Measurements from ENCODE around the gene CACNG7.
A peak's percentile ranks its signal among the peaks of the same experiment; 100 is the strongest.

The CACNG7 gene

DNA sequence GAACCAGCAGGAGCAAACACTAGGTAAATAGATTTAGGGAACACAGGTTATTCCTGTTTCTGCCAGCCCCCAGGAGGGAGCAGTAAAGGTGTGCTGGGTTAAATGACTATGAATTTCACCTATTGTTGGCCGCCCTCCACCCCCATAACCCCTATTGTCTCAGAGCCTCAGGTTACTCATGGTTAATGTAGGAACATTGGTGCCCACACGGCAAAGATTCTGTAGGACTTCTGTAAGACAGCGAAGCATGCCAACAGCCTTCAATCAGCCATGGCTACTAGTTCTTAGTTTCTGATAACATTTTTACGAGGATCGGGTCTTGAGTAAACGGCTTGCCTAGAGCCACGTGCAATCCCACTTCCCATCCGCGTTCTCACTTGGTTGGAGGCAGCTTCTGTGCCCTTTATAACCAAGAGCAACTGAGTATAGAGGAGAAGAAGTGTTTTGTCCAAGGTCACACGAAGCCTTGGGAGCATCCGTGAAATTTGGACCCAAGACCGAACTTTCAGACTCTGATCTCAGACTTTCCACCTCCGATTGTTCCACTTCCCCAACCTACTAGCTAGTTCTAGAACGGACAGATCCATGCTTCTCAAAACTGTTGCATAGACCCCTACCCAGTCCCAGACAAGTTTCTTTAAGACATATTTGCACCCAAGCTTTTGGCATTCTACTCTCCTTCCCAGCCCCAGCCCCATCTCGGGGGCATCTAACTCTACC, 48.5 kb downstream of the CACNG7 start:
- DNase-seq, result no peak

DNA sequence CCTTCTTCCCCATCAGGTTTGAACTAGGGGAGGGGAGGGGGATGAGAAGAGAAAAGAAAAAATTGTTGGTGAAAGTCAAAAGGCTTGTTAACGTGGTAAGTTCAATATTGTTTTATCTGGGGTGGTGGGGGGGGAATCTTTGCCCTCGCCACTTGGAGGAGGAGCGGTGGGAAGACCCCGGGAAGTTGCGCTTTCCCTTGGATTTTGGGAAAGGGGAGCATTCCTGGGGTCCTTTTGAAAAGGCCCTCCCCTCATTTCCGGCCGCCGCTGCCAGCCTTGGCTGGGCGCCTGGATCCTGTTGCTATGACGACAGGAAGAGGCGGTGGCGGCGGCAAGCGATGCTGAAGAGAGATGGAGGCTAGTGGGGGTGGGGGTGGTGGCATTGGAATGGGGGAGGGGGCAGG, 49.1 kb downstream of the CACNG7 start:
- no peak for DNase-seq

DNA sequence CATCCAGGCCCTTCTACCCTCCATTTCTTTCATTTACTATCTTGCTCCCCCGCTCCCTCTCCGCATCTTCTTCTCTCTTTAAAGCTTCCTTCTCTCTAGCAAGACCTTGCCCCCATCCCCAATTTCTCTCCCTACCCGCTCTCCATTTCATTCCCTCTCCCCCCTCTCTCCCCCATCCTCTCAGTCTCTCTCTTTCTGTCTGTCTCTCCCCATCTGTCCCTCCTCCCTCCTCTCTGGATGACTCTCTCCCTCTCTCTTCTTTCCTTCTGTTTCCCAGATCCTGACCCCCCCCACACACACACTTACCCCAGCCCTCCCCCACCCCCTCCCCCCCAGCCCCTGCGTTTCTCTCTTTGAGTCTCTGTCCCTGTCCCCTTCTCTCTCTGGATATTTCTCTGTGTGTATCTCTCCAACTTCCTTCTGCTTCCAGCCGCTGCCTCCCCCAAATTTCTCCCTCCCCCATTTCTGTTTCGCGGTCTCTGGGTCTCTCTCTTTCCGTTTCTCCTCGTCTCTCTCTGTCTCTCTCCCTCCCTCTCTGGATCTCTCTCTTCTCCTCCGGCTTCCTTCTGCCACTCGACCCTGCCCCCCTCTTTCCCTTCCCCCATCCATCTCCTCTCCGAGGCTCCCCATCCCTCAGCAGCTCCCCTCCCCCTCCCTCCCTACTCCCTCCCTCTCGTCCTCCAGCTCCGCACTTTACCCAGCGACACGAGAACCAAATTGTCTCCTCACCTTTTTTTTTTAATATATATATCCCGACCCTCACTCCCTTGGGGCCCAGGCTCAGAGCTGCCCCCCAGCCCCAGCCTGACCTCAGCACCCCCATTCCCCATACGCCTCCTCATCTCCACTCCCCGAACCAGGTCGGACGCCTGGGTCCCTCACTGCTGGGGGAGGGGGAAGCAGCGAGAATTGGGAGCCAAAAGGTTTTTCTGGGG, 50.0 kb downstream of the CACNG7 start:
- no peak for DNase-seq

DNA sequence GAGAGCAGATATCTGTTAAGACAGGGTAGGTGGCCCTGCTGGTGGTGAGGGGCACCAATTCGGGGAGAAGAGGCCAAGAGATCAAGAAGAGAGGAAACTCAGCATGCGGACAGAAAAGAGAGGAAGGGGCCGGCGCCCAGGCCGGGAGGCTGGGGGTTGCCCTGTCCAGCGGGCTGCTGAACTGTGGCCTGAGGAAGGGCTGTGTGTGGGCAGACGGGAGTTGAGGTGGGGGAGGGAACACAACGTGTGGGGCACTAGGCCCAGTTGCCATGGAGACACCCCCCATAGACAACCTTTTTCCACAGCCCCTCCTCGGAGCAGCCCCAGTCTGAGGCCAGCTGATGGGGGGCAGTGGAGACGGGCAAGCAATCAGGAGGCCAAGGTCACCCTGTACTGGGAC, 51.1 kb downstream of the CACNG7 start:
- DNase-seq, result no peak

DNA sequence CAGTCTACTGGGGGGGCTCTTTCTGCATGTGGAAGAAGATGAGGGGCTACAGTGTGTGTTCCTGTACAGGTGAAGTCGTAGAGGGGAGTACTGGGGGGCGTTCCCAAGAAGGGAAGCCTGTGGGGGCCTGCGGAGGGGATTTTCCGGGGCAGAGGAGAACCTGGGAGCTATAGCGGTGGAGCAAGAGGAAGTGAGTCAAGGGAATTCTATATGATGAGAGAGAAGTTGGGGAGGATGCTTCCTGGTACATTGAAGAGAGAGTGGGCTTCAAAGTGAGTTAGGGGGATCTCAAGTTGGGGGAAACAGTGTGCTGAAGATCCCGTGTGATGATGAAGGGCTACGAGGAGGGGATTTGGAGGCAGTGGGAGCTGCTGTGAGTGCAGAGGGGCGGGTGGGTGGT, 51.8 kb downstream of the CACNG7 start:
- DNase-seq, result no peak

DNA sequence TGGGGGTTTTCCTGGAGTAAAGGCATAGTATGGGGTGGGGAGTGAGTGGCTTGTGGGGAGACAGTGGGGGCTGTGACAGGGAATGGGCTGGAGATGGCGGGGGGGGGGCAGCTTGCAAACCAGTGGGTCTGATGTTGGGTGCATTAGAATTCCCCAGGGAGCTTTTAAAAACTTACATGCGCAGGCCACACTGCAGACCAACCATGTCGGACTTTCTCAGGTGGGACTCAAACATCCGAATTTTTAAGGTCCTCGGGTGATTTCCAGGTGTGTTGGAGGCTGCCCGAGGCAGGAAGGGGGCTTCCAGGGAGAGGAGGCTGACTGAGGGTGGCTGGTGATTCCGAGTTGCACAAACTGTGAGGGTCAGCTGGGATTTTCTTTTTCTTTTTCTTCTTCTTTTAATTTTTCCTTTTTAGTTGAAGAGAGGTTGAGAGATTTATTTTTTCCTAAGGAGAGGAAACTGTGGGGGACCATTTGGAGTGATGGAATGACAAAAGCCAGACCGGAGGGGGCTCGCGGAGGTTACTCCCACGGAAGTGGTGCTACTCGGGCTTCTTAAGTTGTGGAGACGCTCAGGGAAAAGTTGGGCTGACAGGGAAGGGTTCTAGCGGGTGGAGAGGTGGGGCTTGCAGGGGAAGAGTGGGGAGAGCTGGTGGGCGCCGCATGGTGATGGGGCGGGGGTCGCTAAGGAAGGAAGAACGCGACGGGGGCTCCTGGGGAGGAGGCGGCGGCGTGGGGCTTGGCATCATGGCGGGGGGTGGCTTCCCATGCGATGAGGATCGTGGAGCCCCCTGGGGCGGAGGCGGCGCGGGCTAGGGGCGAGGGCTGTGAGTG, 52.7 kb downstream of the CACNG7 start:
- no peak for DNase-seq

DNA sequence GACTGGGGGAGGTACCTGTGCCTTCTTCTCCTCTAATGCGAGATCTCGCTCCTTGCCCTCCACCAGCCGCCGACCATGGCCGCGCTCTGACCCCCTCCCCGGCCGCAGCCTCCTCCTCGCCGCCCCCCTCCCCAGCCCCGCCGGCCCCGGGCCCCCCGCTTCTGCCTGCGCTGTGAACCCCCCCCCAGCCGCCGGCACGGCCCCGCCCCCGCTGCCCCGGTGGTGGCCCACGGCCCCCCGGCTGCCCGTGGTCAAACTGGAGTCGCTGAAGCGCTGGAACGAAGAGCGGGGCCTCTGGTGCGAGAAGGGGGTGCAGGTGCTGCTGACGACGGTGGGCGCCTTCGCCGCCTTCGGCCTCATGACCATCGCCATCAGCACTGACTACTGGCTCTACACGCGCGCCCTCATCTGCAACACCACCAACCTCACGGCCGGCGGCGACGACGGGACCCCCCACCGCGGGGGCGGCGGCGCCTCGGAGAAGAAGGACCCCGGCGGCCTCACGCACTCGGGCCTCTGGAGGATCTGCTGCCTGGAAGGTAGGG, 53.9 kb downstream of the CACNG7 start, which contains the start of gene CACNG8:
TSS of gene CACNG8 (plus strand) at position 51 of the 545 bp plus-strand sequence.
- DNase-seq, result no peak

DNA sequence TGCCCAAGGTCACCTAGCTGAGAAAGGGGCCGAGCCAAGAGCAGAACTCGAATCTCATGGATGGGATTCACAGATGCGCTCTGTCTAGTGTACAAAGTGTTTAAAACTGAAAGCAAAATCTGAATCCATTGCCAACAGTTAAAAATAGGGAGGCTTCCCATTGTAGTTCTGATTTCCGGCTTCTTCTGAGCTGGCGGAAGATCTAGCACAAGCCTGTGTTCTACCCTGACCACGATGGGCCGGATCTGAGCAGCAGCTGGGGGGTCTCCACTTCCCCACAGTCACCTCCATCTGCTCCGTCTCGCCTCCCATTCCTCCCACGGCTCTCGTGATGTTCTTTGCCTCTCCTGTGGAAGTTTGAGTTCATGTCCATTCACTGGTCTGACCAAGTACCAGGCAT, 56.0 kb downstream of the CACNG7 start:
- DNase-seq, result no peak

DNA sequence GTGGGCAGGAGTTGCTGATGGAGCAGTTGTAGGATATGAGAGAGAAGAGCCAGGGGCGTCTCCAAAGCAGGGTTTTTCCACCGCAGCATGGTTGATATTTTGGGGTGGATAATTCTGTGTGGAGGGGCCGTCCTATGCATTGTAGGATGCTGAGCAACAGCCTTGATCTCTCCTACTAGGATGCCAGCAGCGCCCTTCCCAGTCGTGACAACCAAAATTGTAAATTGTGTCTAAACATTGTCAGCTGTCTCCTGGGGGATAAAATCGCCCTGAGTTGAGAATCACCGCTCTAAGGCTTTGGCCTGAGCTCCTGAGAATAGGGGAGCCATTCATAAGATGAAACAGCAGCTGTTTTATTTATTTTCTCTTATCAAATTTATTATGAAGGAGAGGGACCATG, 57.9 kb downstream of the CACNG7 start:
- no peak for DNase-seq

DNA sequence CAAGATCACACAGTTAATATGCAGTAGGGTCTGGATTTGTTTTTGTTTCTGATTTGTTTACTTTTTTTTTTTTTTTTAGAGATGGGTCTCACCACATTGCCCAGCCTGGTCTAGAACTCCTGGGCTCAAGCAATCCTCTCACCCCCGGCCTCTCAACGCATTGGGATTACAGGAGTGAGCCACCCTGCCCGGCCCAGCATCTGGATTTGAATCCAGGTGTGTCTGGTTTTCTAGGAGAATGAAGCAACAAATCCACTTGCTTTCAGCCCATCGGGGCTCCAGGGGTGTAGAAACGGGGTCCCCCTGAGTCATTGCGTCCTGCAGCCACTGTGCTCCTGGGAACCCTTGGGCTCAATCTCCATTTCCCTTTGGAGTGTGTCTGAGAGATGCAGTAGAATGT, 60.3 kb downstream of the CACNG7 start:
- DNase-seq, result no peak

DNA sequence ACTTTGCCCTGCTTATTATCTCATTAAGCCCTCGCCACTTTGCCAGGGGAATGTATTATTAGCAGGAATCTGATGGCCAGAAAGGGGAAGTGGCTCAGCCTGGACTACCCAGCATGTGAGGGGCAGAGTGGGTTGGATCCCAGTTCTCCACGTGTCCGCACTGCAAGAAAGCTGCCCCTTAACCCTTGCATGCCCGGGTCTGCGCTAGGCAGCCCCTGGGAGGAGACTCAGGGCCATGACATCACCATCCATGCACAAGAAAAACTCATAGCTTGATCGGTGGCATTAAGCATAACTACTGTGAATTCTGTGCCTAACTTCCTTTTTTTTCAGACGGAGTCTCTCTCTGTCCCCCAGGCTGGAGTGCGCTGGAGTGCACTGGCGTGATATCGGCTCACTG, 62.6 kb downstream of the CACNG7 start:
- DNase-seq, result no peak

DNA sequence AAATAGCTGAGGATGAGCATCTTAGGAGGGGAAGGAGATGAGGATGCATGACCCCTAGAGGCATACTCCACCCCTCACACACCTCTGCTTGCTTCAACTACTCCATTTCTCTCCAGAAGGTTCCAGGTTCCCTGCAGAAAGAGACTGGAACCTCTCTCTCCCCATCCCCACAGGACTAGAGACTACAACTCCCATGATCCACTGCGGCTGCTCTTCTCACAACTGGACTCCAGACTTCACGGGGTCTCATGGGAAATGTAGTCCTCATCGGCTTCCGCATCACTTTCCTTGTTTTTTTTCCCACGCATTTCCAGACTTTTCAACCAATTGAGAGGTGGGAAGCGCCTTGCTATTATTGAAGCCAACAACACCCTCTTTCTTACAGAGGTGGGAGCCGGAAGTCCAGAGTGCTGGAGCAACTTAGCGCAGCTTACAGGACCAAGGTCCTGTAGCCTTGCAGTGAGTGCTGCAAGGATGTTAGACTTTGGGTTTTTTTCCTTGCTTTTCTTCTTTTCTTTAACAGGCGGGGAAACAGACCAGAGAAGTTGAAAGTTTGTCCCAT, 68.4 kb downstream of the CACNG7 start:
- peak; percentile 73 for DNase-seq

DNA sequence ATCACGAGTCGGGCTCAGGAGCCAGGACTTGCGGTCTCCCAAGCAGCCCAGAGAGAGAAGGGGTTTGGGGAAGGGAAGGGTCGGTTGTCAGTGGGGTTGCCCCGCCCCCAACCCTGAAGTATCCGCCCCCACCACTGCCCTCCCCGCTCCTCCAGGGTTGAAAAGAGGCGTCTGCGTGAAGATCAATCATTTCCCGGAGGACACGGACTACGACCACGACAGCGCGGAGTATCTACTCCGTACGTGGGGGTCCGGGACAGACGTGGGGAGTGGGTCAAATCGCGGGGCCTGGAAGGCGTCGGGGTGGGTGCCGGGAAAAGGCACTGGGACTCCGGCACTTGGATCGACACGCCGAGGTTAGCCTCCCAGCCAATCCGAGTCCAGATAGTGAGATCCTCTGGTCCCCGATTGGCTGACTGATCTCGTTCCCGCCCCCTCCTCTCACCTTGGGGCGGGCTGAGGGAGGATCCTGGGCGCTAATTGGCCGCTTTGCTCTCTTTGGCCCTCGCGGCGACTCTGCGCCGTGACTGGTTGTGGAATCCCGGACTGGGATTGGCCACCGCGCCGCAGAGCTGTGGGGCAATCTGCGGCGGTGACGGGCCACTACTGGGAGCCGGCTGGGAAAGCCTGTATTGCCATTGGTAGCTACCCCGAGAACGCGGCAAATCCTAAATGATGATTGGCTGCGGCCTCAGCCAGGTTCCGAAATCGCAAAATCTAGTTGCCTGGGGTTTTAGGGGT, 69.1 kb downstream of the CACNG7 start:
- peak; percentile 47 for DNase-seq

DNA sequence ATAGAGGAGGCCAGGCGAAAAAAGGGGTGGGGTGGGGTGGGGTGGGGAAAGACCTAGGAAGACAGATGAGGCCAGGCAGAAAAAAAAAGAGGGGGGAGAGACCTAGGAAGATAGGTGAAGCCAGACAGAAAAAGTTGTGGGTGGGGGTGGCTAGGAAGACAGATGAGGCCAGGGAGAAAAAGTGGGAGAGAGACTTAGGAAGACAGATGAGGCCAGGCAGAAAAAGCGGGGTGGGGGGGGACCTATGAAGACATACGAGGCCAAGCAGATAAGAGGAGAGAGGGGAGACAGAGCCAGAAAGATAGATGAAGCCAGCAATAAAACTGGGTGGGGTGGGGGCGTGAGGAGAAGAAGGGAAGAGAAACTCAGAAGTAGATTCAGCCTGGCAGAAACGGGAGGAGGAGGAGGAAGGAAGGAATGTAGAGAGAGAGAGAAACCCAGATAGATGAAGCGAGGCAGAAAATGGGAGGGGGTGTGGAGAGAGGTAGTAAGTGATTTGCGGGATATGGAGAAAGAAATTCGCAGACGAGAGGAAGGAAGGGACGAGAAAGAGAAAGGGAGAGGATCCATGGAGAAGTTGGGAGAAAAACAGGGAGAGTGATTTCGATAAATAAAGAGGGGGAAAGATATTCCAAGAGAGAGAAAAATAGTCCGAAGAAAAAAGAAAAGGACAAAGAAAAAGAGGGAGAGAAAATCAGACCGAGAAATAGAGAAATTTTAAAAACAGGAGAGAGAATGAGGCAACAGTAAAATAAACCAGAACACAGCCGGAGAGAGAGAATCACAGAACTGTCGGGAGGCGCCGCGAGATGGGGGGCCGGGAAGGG, 70.1 kb downstream of the CACNG7 start:
- no peak for DNase-seq

DNA sequence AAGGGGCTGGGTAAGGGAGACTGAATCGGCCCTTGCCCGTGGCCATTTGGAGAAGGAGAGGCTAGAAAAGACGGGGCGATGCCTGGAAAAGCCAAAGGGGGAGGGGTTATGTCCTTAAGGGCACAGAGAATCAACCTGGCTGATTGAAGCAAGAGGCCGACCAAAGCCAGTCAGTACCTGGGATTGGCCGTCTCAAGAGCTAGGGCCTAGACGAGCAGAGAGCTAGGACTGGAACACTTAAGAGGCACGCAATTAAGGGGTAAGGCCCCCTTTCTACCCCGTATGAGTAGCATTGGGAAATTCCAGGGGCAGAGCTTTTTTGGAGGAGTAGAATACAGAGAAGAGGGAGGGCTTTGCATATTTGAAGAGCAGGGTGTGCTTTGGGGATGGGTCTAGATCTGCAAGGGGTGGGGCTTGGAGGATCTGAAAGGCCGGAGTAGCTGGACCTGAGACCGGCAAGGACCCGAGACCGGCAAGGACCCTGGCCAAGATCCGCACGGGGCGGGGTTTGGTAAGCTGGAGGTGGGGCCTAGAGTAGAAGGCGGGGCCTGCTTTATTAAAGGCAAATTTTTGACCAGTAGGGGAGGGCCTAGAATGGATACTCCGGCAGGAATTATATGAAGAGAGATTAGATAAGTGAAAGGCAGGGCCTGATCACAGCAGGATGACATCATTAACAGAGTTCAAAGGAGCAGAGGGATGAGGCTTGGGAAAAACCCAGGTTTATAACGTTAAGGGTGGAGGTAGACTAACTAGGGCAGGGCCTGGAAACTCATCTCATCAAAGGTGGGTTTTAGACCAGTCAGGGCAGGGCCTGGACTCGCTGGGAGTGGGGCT, 71.7 kb downstream of the CACNG7 start:
- no peak for DNase-seq

DNA sequence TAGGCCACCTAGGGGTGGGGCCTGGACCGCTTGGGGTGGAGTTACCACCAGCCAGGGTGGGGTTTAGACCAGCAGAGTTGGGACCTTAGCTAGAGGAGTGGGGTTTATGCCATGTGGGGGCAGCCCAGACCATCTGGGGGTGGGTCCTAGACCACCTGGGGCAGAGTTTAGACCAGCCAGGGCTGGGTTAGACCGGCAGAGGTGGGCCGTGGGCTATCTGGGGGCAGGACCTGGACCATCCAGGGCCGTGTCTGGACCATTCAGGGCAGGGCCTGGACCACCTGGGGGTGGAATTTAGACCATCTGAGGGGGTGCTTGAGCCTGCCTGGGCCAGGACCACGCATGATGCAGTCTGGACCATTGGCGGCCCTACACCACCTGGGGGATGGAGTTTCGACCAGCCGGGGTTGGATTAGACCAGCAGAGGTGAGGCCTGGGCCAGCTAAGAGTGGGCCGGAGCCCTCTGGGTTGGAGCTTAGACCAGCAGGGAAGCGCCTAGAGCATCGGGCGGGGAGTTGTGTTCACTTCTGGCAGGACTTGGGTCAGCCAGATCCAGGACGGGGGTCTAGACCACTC, 72.4 kb downstream of the CACNG7 start:
- no peak for DNase-seq

DNA sequence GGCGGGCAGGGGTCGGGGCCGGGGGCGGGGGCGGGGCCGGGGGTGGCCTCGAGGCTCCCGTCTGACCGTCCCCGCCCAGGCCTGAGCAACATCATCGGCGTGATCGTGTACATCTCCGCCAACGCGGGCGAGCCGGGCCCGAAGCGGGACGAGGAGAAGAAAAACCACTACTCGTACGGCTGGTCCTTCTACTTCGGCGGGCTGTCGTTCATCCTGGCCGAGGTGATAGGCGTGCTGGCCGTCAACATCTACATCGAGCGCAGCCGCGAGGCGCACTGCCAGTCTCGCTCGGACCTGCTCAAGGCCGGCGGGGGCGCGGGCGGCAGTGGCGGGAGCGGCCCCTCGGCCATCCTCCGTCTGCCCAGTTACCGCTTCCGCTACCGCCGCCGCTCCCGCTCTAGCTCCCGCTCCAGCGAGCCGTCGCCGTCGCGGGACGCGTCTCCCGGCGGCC, 72.9 kb downstream of the CACNG7 start:
- DNase-seq, result no peak

DNA sequence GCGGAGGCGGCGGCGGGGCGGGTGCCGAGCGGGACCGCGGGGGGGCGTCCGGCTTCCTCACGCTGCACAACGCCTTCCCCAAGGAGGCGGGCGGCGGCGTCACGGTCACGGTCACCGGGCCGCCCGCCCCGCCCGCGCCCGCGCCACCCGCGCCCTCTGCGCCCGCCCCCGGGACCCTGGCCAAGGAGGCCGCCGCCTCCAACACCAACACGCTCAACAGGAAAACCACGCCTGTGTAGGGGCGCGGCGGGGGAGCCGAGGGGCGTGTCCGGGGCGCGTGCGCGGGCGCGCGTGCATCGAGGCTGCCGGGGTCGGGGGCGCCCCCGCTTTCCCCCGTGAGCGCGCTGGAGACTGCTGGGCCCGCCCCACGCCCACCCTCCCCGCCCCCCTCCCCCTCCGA, 73.5 kb downstream of the CACNG7 start:
- DNase-seq, result peak; percentile 15

Measured in CD4-positive, alpha-beta T cell treated with Interleukin-21 for 1 hour (primary cell).